ENCODE measurements around the gene GRID1.

Gene GRID1

DNA sequence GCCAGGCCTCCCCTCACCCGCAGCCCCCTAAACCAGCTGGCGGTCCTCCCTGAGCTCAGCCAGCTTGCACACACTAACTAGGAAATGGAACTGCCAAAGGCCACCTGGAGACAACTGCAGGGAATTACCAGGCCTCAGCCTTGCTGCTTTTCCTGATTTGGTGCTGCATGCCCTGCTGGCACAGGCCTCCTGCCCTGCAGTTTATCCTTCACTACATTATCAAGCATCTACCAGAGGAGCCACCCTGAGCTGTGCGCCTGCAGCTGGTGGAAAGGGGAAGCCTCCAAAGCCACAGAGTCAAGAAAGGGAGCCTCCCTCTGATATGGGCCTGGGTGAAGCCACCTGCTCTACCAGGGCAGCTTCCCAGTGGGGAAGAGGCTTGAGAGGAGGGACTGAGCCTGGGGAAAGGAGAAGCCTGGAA is 139.8 kb downstream of the GRID1 start:
- TF ChIP-seq, protein P1, sequence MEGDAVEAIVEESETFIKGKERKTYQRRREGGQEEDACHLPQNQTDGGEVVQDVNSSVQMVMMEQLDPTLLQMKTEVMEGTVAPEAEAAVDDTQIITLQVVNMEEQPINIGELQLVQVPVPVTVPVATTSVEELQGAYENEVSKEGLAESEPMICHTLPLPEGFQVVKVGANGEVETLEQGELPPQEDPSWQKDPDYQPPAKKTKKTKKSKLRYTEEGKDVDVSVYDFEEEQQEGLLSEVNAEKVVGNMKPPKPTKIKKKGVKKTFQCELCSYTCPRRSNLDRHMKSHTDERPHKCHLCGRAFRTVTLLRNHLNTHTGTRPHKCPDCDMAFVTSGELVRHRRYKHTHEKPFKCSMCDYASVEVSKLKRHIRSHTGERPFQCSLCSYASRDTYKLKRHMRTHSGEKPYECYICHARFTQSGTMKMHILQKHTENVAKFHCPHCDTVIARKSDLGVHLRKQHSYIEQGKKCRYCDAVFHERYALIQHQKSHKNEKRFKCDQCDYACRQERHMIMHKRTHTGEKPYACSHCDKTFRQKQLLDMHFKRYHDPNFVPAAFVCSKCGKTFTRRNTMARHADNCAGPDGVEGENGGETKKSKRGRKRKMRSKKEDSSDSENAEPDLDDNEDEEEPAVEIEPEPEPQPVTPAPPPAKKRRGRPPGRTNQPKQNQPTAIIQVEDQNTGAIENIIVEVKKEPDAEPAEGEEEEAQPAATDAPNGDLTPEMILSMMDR (IDR thresholded peaks at IDR 0.05): no peak
- H3K36me3 Mint-ChIP-seq (ENCODE audit: low read depth): no peaks in the 10 kb centered on the region
- H3K27ac Mint-ChIP-seq: no peak overlapping the region
- peaks cover 8% of the 10 kb centered on the region for H3K4me1 Mint-ChIP-seq
- no peak for DNase-seq
- peaks cover 10% of the 10 kb centered on the region for H3K27me3 Mint-ChIP-seq (ENCODE audit: low read depth, poor library complexity)
- no peaks in the 10 kb centered on the region for H3K9me3 Mint-ChIP-seq
- no peak overlapping the region for H3K4me3 Mint-ChIP-seq

DNA sequence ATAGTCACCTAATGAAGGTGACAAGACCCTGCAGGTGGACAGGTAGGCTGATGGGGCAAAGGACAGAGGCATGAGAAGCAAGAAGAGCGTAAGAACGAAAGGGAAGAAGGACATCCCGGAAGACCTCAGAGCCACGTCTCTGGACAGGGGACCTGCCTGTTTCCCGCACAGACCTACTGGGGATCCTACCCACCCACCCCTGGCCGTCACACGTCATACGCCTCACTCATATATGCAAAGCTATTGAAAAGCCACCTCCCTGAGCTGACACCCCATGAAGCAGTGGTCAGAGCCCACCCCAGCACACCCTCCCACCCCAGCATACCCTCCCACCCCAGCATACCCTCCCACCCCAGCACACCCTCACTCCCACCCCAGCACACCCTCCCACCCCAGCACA is 140.6 kb downstream of the GRID1 start:
- Mint-ChIP-seq H3K9me3 (no peaks in the 10 kb centered on the region), H3K36me3 (ENCODE audit: low read depth) (no peaks in the 10 kb centered on the region)
- DNase-seq: no peak

DNA sequence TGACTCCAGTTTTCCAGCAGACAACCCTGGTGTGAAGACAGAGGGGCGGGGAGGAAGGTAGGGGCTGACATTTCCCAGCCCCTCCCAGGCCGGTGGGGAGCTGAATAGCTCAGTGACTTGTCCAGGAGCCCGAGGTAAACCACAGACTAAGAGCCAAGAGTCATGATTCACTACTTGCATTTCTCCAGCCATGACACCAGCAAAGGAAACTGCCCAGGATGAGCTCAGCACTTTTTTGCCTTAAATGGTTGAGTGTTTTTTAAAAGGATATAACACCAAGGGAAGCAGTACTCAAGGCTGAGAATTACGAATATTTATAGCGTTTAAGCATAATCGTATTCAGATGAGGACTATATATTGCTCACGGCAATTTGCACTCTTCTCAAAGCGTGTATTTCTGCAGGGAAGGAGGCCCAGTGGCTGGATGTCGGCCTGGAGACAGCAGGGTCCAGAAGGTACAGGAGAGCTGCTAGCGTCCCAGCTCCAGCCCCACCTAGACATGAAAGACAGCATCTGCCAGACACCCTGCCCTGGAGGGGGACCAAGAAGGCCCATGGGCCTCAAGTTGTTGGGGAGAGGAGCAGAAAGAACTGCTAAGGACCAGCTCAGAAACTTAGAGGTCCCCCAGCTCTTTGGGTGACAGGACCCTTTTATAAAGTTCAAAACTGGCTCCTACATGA is 141.4 kb downstream of the GRID1 start:
- H3K9me3 Mint-ChIP-seq: no peaks in the 10 kb centered on the region
- H3K4me3 Mint-ChIP-seq: no peak overlapping the region
- peaks cover 17% of the 10 kb centered on the region for H3K4me1 Mint-ChIP-seq
- TF ChIP-seq, protein P1 (IDR thresholded peaks at IDR 0.05): no peak
- DNase-seq: no peak
- peaks cover 10% of the 10 kb centered on the region for H3K27me3 Mint-ChIP-seq (ENCODE audit: low read depth, poor library complexity)
- no peaks in the 10 kb centered on the region for H3K36me3 Mint-ChIP-seq (ENCODE audit: low read depth)
- H3K27ac Mint-ChIP-seq: no peak overlapping the region

More for the DNA sequence above, 140.6 kb downstream of the GRID1 start:
- peaks cover 10% of the 10 kb centered on the region for H3K27me3 Mint-ChIP-seq (ENCODE audit: low read depth, poor library complexity)
- H3K4me1 Mint-ChIP-seq: peaks cover 16% of the 10 kb centered on the region
- TF ChIP-seq, protein P1 (IDR thresholded peaks at IDR 0.05): no peak
- H3K27ac Mint-ChIP-seq: no peak overlapping the region
- H3K4me3 Mint-ChIP-seq: no peak overlapping the region

DNA sequence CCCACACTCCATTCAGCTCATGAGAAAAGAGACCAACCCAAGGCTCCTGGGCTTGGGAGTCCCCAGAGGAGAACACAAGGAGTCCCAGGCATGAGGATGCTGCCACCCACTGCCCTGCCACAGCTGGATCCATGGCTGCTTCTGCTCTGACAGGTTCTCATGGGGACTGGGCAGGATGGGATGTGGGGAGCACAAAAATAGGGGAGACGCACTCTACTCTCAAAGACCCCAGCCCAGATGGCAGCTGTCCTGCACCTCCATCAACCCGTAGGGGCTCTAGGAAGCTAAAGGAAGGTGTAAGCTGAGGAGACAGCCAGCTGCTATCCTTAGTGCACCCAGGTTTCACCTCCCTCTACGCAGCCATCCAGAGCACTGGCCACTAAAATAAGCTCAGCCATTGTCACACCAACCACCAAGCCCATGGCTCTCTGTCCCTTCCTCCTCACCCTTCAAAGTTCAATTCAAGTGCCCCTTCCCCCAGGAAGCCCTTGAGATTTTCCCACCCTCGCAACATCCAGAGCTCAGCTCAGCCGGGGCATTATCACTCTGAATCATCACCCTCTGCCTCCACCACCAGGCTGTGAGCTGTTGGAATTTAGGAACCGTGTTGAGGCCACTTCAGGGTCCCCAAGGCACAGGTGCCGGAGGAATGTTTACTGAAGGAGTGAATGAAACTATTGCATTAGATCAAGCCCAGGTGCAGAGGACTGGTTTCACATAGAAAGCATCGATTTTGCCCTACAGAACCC is 142.1 kb downstream of the GRID1 start:
- peaks cover 17% of the 10 kb centered on the region for H3K4me1 Mint-ChIP-seq
- no peaks in the 10 kb centered on the region for H3K36me3 Mint-ChIP-seq (ENCODE audit: low read depth)
- H3K4me3 Mint-ChIP-seq: no peak overlapping the region
- peaks cover 10% of the 10 kb centered on the region for H3K27me3 Mint-ChIP-seq (ENCODE audit: low read depth, poor library complexity)
- no peaks in the 10 kb centered on the region for H3K9me3 Mint-ChIP-seq
- no peak overlapping the region for H3K27ac Mint-ChIP-seq
- TF ChIP-seq, protein P1 (IDR thresholded peaks at IDR 0.05): no peak
- no peak for DNase-seq

DNA sequence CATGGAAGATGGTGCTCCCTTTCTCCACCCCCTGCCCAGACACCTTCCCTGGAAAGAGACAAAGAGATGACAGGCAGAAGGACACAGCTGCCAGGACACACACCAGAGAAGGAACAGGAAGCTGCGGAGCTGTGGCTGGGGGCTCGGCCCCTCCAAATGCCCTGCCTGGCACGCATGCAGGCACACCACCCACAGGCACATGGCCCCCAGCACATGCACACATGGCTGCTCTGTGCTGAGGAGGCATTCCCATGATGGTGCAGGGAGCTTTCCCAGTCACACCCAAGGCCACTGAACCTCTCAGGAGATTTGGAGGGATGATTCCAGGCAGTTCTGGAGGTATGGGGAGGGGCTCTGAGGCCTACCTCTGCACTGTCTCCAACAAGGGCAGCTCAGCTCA is 143.3 kb downstream of the GRID1 start:
- Mint-ChIP-seq H3K27ac (no peak overlapping the region), H3K4me3 (no peak overlapping the region), H3K4me1 (peaks cover 17% of the 10 kb centered on the region), H3K9me3 (no peaks in the 10 kb centered on the region), H3K36me3 (ENCODE audit: low read depth) (no peaks in the 10 kb centered on the region), H3K27me3 (ENCODE audit: low read depth, poor library complexity) (peaks cover 7% of the 10 kb centered on the region)
- no peak for DNase-seq
- TF ChIP-seq, protein P1 (IDR thresholded peaks at IDR 0.05): no peak

Data from nephron progenitor cell (in vitro differentiated cells).